Measurements from ENCODE around the gene FANCG.

DNA sequence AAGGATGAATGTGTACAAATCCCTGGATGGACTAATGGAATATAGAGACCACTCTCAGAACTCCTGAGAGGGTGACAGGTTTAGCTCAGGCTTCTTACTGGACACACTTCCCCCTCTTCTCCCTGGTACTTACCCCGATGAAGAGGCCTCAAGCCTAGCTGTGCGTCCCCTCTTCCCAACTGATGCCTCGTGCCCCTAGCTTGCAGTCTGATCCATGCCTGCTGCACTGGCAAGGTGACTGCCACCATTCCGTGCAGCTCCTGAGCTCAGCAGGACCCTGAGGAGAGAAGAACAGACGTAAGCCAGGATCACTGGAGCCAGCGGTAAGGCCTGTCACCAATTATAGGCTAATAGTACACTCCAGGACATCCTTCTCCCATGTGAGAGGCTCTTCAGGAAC, 28.7 kb upstream of the FANCG start:
- no peak for TF ChIP-seq CTCF (IDR thresholded peaks at IDR 0.05)
- TF ChIP-seq POLR2A (IDR thresholded peaks at IDR 0.05), result no peak
